Gastroesophageal sphincter (tissue), 4 donors: ENCODE results near the gene LRP1B. TPM values are rescaled to one million over a fixed set of nuclear protein-coding genes. Genes with fewer than 3 reads are reported as not detected.

Experiments
- ATAC-seq: fragments of 150-250 bp; one replicate; pipeline ENCODE4 v1.9.1; 2016; ENCODE audit warnings: mild to moderate bottlenecking, moderate library complexity
- H3K27ac ChIP-seq, 4 donors: fragments of 200-600 bp; sonication (generic) in 3 of 4; 1 replicate in 3 of 4; 2 replicates in 1 of 4; pipeline ENCODE4 v1.5.1; 2016 to 2019
- H3K27me3 ChIP-seq: fragments of 200-600 bp; sonication (generic); one replicate; pipeline ENCODE4 v1.5.1; 2019
- H3K36me3 ChIP-seq, 2 donors: fragments of 200-600 bp; sonication (generic); one replicate each; pipeline ENCODE4 v1.5.1; 2019; ENCODE audit warnings: control low read depth in 1 of 2
- H3K4me1 ChIP-seq, 3 donors: fragments of 200-600 bp; sonication (generic); 1 replicate in 2 of 3; 2 replicates in 1 of 3; pipeline ENCODE4 v1.5.1; 2016 to 2019; ENCODE audit warnings: control low read depth in 2 of 3
- H3K4me3 ChIP-seq, 2 donors: fragments of 200-600 bp; sonication (generic); one replicate each; pipeline ENCODE4 v1.5.1; 2019; ENCODE audit warnings: mild to moderate bottlenecking in 1 of 2, moderate library complexity in 1 of 2
- H3K9me3 ChIP-seq, 3 donors: fragments of 200-600 bp; sonication (generic); one replicate each; pipeline ENCODE4 v1.5.1; 2017 to 2019; ENCODE audit warnings: control low read depth in 2 of 3
- EP300 ChIP-seq: sonication (generic); formaldehyde crosslinking; IDR thresholded peaks from one replicate; pipeline ENCODE4 v1.6.1; 2017; ENCODE audit warnings: antibody characterized with exemption, mild to moderate bottlenecking
- POLR2A ChIP-seq, 2 donors: fragments of 450-650 bp; IDR thresholded peaks; one replicate each; pipeline ENCODE4 v1.6.1; 2017; ENCODE audit warnings: antibody characterized with exemption in 2 of 2, mild to moderate bottlenecking in 2 of 2, moderate library complexity in 1 of 2
- POLR2AphosphoS5 ChIP-seq: sonication (generic); formaldehyde crosslinking; IDR thresholded peaks from one replicate; pipeline ENCODE4 v1.6.1; 2017; ENCODE audit warnings: antibody characterized with exemption
- WGBS, 2 donors: methylation state at CpG; one replicate each; pipeline ENCODE4 v1.1.5; 2018; ENCODE audit warnings: low coverage in 1 of 2; 5-methylcytosine and 5-hydroxymethylcytosine counted together
- total RNA-seq, 4 donors: library from RNA; depleted of rRNA; stranded (reverse); fragments of >200 nt; gene quantifications; one replicate each; pipeline ENCODE4 v1.1.0, GENCODE V29; 2016
- TF ChIP-seq, protein P1 (sequence below), 4 experiments: fragments of 200-600 bp in 2 of 4; fragments of 450-650 bp in 2 of 4; sonication (generic) in 1 of 4; IDR thresholded peaks; one replicate each; pipeline ENCODE4 v1.5.1; 2017 to 2019; ENCODE audit warnings: antibody characterized with exemption in 4 of 4, mild to moderate bottlenecking in 2 of 4, moderate library complexity in 2 of 4

Gene LRP1B
- total RNA-seq, 4 donors from 2014 or later, result 0.27 to 20.7 (median 3.2) TPM

DNA sequence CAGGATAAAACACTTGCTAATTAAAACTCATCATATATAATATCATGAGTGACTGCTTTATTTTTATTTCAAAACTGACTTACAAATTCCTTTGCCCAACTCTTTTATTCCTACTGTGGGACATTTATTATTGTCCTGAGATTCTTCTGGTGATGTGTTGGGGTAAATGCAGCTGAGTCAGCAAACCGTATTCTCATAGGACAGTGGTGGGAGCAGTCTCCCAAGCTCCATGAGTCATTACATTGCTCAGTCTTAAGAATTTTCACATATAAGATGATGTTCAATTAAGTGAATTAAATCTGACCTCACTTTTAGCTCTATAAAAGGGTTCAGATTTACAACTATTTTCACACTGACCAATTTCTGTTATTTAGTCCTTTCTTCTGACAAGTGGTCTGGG is 1530.7 kb downstream of the LRP1B start:
- ATAC-seq, result no peak
- no peaks in the 10 kb centered on the region for H3K27me3 ChIP-seq
- H3K27ac ChIP-seq, result no peak overlapping the region
- H3K4me3 ChIP-seq, result no peak overlapping the region
- H3K36me3 ChIP-seq, result no peaks in the 10 kb centered on the region
- H3K4me1 ChIP-seq, result no peaks in the 10 kb centered on the region
- WGBS, 2 donors, result 82% methylated on average over 1 of the region's 1 CpG; no CpG with 5 or more reads in 1 of the 2 donors
- TF ChIP-seq, protein P1, sequence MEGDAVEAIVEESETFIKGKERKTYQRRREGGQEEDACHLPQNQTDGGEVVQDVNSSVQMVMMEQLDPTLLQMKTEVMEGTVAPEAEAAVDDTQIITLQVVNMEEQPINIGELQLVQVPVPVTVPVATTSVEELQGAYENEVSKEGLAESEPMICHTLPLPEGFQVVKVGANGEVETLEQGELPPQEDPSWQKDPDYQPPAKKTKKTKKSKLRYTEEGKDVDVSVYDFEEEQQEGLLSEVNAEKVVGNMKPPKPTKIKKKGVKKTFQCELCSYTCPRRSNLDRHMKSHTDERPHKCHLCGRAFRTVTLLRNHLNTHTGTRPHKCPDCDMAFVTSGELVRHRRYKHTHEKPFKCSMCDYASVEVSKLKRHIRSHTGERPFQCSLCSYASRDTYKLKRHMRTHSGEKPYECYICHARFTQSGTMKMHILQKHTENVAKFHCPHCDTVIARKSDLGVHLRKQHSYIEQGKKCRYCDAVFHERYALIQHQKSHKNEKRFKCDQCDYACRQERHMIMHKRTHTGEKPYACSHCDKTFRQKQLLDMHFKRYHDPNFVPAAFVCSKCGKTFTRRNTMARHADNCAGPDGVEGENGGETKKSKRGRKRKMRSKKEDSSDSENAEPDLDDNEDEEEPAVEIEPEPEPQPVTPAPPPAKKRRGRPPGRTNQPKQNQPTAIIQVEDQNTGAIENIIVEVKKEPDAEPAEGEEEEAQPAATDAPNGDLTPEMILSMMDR (IDR thresholded peaks at IDR 0.05), result no peak
- TF ChIP-seq EP300 (no peak), POLR2A (IDR thresholded peaks at IDR 0.05) (no peak), POLR2AphosphoS5 (no peak)
- H3K9me3 ChIP-seq, result no peaks in the 10 kb centered on the region

DNA sequence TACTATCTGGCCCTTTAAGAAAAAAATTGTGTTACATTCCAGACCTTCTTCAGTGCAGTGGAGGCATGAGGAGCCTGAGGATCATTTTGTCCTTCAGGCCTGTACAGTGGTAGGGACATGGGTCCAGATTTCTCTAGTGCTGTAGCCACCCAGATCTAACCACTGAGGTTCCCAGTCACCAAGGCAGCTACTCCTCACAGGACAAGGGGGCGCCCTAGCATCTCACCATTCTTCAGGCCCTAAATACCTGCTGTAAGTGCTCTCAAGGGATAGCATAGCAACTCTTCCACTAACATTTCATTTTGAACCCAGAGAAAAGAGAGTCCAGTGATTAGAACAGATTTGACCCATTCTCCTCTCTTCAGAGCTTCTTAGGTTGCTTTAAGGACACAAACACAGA is 1533.0 kb downstream of the LRP1B start:
- no peak overlapping the region for H3K27ac ChIP-seq
- no peak overlapping the region for H3K4me3 ChIP-seq
- no peaks in the 10 kb centered on the region for H3K36me3 ChIP-seq
- WGBS, 2 donors, result 75 to 100% methylated on average over 1 of the region's 1 CpG
- TF ChIP-seq, protein P1 (IDR thresholded peaks at IDR 0.05), result no peak
- TF ChIP-seq POLR2AphosphoS5 (no peak), POLR2A (IDR thresholded peaks at IDR 0.05) (no peak), EP300 (no peak)
- H3K9me3 ChIP-seq, result no peaks in the 10 kb centered on the region
- H3K27me3 ChIP-seq, result no peaks in the 10 kb centered on the region
- H3K4me1 ChIP-seq, result no peaks in the 10 kb centered on the region
- ATAC-seq, result no peak

DNA sequence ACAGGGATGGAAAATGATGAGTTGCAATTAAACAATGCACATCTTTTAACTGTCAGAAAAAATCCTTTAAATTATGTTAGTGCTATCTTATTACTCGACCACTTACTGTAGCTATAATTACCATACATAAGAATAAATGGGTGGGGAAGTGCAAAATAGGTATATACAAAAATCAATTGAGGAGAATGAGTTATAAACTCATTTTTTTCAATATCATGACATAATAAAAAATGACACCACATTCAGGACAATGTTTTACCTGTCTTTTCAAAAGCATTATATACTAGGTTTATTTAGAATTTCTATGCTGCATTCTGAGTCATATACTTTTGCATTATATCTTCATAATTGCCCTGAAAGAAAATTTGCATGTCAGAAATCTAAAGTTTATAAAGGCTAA is 1533.6 kb downstream of the LRP1B start:
- WGBS, 2 donors, result 70 to 92% methylated on average over 1 of the region's 1 CpG
- TF ChIP-seq EP300 (no peak), POLR2AphosphoS5 (no peak), POLR2A (IDR thresholded peaks at IDR 0.05) (no peak)
- TF ChIP-seq, protein P1 (IDR thresholded peaks at IDR 0.05), result no peak
- Histone ChIP-seq H3K9me3 (no peaks in the 10 kb centered on the region), H3K4me1 (no peaks in the 10 kb centered on the region), H3K4me3 (no peak overlapping the region), H3K36me3 (no peaks in the 10 kb centered on the region), H3K27me3 (no peaks in the 10 kb centered on the region), H3K27ac (no peak overlapping the region)
- ATAC-seq, result no peak

DNA sequence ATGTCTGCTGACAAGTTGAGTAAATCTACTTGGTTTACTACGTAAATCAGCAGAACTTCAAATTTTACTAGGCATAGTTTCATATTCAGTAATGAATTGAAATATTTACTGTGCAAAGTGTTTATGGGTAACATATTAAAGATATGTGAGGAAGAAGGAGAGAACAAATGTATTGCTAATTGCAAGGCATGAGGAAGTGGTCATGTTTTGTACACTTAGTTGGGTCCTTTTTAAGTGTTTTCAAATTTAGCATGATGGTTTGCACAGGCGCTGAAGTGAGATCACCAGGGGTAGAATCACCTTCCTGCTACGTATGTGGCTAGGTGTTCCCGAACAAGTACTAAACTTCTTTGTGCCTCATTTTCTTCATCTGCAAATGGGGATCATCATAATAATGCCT is 1534.4 kb downstream of the LRP1B start:
- H3K4me1 ChIP-seq, result no peaks in the 10 kb centered on the region
- H3K9me3 ChIP-seq, result no peaks in the 10 kb centered on the region
- no peak overlapping the region for H3K27ac ChIP-seq
- H3K4me3 ChIP-seq, result no peak overlapping the region
- TF ChIP-seq, protein P1 (IDR thresholded peaks at IDR 0.05), result no peak
- no peaks in the 10 kb centered on the region for H3K36me3 ChIP-seq
- no peaks in the 10 kb centered on the region for H3K27me3 ChIP-seq
- no peak for ATAC-seq
- WGBS, 2 donors, result 81 to 93% methylated on average over 4 of the region's 4 CpGs

DNA sequence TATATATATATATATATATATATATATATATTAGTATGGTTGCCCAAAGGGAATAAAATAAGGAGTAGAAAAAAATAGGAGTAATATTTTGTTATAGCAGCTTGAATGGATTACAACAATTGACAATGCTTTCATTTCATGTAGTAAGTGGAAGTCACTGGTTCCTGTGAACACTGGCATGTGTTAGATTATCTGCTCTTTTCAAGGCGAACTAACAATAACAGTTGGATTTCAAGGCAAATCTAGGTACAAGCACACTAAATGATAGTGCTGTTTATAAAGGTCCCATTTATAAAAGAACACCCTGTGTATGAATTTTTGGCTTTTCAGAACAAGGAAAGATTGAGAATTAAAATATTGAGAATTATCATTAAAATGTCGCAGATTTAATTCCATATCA is 1535.7 kb downstream of the LRP1B start:
- TF ChIP-seq EP300 (no peak), POLR2A (IDR thresholded peaks at IDR 0.05) (no peak), POLR2AphosphoS5 (no peak)
- Histone ChIP-seq H3K4me3 (no peak overlapping the region), H3K27ac (no peak overlapping the region), H3K9me3 (no peaks in the 10 kb centered on the region), H3K27me3 (no peaks in the 10 kb centered on the region), H3K4me1 (no peaks in the 10 kb centered on the region), H3K36me3 (no peaks in the 10 kb centered on the region)
- 55 to 60% methylated on average over 2 of the region's 2 CpGs for WGBS, 2 donors
- ATAC-seq, result no peak
